Uterus (tissue), 2 donors: ENCODE measurements around the gene RNF141.

Experiments
- CTCF ChIP-seq, 4 experiments: fragments of 200-600 bp in 2 of 4; fragments of 450-650 bp in 2 of 4; sonication (generic) in 2 of 4; IDR thresholded peaks; one replicate each; pipeline ENCODE4 v1.5.1; 2016 to 2019; ENCODE audit warnings: antibody characterized with exemption in 4 of 4, mild to moderate bottlenecking in 2 of 4, moderate library complexity in 1 of 4
- POLR2A ChIP-seq, 2 donors: fragments of 450-650 bp; IDR thresholded peaks; one replicate each; pipeline ENCODE4 v1.6.1; 2016; ENCODE audit warnings: antibody characterized with exemption in 2 of 2, mild to moderate bottlenecking in 1 of 2, moderate library complexity in 1 of 2

GRCh38 chr11:10551845-10552352, 10.9 kb upstream of the RNF141 start:
- TF ChIP-seq CTCF (IDR thresholded peaks at IDR 0.05) (no peak), POLR2A (IDR thresholded peaks at IDR 0.05) (no peak)
